NCI-H146 treated with DMSO at 0.1 percent for 48 hours (cell line): ENCODE data around the gene IP6K1.
"Not testable (repeated sequence)": the region's sequence is repeated elsewhere in the genome, so short reads cannot be mapped to it uniquely, and the experiment has no call there.

Experiments
- DNase-seq: peaks from one replicate; lab custom pipeline; 2025; ENCODE audit not compliant: unreplicated experiment; lab: John Stamatoyannopoulos, UW

The IP6K1 gene

DNA sequence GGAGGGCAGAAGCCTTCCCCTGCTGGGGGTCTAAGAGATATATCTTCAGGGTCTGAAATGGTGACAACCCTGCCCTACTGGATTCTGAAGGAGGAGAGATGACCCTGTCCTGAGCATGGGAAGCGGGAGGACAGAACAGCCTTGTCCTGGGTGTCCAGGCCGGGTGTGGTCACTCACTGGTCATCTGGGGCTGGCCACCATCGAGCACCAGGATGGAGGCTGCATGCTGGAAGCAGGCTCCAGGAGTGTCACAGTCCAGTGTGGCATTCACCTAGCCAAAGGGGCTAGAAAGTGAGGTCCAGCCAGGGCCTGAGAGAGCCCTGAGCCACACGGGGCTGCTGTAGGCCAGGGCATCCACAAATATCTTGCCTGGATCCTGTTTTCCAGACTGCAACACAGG, 8.1 kb upstream of the IP6K1 start:
- no peak for DNase-seq

- DNase-seq = no peak
Observed at GRCh38 chr3:49793486-49794085, 7.2 kb upstream of the IP6K1 start.

- DNase-seq = no peak
Observed at GRCh38 chr3:49792371-49793150, 6.2 kb upstream of the IP6K1 start.

DNA sequence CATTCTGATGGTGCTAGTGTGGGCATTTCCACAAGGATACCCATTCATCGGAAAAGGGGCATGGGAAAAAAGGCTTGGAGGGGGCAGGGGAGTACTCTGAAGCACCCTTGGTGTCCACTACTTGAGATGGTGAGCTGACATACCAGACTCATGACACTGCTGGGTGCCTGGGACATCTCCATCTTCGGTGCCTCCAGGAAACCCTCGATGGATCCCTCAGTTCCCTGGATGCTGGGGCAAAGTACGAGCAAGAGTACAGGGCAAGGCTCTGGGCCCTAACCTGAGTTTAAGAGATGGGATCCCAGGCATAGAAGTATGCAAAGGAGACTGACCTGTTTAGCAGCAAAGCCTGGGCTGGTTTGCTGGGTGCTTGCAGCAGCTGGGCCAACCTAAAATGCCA, 5.2 kb upstream of the IP6K1 start:
- DNase-seq = no peak

DNA sequence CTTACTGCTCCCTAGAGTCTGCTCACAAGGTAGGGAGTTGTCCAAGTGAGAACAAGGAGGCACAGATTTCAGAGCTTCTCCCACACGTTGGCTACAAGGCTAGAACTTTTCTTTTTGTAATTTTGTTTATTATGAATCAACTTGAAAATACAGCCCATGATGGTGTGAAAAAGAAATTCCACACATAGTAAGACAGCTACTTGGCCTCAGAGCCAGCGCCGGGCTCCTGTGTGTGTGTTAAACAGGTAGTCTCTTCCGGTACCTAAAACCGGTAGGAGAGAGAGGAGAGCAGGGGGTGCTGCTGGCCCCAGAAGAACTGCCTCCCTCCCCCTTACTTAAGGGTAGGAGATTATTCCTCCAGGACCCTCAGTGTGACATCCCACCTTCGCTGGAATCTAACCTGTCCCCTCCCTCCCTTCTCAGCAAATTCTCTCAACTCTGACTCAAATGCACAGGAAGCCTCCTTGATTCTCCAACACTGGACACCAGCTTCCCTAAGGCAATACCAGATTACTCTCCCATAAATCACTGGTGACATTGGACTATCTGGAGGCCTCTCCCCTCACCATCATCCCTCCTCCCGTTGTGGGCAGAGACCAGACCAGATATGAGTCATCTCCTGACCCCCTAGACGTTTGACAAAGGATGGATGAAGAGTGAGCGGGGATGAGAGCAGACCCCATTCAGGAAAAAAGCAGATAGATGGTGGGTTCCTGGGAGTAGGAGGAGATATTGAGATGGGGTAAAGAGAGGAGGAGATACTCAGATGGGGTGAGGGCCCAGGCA, 4.5 kb upstream of the IP6K1 start:
- no peak for DNase-seq

DNA sequence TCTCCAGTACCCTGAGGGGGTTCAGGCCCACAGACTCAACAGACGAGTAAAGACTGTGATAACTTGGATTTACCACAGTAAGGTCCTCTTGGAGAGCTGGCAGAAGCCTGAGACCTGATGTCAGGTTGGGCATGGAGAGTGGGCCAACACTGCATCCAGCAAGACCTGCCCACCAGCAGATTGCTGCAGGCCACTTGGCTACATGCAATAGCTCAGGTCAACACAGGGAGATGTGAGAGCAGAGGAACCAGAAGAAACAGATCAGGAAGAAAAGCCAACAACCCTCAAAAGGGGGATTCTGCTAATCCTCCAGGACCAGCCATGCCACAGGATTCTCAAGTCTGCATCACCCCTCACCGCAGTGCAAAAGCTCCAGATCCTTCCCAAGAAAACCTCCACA, 1.7 kb upstream of the IP6K1 start:
- no peak for DNase-seq

DNA sequence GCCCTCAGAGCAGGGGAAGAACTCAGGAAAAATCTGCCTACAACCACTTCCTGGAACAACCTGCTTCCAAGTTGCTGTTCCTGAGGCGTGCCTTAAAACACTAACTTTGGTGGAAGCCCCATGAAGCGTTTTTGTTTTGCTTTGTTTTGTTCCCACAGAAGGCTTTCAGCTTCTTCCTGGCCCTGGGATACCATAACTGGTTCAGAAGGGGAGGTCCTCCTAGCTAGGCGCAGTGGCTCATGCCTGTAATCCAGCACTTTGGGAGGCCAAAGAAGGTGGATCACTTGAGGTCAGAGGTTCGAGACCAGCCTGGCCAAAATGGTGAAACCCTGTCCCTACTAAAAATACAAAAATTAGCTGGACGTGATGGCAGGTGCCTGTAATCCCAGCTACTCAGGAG, 1.2 kb upstream of the IP6K1 start:
- no peak for DNase-seq

DNA sequence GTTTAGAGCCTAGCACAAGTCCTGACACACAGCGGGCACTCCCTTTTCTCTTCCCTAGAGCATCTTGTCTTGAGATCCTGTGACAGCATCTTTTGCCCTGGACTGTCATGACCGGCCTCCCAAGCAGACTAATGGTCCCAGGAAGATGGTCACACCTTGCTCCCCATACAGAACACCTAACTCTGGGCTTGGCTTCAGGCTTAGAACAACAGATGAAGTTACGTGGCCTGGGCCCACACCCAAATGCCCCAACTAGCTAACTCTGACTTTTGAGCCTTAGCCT, 781 bp upstream of the IP6K1 start:
- no peak for DNase-seq

GRCh38 chr3:49785565-49786356, 581 bp downstream of the IP6K1 start:
- DNase-seq = no peak

DNA sequence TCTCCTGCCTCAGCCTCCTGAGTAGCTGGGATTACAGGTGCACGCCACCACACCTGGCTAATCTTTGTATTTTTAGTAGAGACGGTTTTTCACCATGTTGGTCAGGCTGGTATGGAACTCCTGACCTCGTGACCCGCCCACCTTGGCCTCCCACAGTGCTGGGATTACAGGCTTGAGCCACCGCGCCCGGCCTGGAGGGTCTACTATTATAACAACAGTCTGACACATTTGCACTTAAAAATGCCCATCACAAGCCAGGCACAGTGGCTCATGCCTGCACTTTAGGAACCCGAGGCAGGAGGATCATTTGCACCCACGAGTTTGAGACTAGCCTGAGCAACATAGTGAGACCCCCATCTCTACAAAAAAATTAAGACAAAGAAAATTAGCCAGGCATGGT, 4.1 kb downstream of the IP6K1 start:
- DNase-seq = not testable (repeated sequence)

DNA sequence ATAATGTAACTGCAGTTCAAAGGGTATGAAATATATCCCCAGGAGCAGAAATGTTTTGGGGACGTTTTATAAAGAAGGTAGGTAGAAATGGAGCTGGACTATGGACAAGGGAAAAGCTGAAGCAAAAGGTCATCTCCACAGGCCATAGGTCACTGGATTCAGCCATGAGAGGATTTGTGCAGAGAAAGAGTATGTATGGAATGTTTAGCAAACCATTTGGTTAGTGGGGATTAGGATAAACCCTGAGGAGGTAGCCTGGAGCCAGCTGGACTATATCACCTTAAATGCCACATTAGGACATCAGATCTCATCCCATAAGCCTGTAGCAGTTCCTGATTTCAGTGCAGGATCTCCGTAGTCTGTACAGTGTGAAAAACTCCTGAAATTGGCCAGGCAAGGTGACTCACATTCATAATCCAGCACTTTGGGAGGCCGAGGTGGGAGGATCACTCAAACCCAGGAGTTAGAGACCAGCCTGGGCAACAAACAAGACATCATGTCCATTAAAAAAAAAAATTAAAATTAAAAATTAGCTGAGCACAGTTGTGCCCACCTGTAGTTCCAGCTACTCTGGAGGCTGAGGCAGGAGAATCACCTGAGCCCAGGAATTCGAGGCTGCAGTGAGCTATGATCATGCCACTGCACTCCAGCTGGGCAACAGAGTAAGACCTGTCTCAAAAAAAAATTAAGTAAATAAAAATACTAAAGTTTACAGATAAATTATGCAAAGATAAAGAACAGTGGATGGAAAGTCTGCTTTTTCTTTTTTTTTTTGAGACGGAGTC, 4.7 kb downstream of the IP6K1 start:
- DNase-seq = no peak

DNA sequence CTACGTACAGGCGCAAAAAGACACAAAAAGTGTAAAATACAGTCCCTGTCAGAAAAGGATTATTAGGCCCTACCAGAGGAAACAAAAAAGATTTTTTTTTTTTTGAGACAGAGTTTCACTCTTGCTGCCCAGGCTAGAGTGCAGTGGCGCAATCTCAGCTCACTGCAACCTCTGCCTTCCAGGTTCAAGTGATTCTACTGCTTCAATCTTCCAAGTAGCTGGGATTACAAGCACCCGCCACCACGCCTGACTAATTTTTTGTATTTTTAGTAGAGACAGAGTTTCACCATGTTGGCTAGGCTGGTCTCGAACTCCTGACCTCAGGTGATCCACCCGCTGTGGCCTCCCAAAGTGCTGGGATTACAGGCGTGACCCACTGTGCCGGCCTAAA, 5.4 kb downstream of the IP6K1 start:
- DNase-seq = not testable (repeated sequence)

DNA sequence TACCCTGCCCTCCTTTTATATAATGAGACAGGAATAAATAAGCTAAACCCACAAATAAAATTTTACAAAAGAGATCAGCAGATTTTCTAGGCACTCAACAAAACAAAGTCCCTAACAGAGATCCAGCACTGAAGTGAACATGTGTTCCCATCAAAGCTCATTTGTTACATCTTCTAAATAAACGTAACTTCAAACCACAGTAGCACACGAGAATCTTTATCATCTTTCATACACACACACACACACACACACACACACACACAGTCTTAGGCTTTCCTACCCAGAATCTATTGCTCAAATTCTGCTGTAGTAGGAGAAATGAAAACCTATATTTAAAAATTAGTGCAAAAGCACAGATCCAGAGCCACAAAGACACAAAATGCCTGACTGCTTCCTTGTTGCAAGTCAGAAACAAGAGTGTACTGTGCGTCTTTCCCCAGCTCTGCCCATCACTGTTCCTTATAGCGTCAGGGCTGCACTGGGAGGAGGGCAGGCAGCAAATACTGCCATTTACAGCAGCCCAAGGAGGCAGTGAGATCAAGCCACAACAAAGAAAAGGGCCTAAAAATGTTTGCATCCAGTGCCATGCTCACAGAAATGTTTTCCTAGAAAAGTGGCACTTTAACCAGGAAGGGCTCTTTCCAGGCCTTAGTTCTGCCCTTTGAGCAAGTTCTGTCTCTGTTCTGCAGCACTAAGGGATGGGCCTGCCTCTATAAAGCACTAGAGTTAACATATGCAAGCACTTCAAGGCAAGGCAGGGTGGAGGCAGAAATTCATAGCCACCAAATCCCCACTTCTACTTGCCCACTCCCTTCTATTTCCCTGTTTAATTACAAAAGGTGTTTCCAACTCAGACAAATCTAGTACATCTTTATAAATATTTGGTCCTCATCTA, 6.0 kb downstream of the IP6K1 start:
- no peak for DNase-seq

DNA sequence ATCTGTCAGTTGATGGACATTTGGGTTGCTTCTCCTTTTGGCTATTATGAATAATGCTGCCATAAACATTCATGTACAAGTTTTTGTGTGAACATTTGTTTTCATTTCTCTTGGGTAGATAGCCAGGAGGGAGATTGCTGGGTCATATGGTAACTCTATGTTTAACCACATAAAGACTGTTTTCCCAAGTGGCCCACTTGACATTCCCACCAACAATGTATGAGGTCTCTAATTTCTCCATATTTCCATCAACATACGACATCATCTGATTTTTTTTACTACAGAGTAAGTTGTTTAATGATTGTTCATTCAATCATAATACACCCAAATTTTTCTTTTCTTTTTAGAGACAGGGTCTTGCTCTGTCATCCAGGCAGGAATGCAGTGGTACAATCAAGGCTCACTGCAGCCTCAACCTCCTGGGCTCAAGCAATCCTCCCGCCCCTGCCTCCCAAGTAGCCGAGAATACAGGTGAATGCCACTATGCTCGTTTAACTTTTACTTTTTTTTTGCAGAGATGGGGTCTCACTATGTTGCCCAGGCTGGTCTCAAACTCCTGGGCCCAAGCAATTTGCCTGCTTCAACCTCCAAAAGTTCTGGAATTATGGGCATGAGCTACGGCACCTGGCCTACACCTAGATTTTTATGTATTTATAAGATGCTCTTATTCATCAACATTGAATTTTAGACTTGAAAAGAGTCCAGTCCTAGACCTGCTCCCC, 6.8 kb downstream of the IP6K1 start:
- DNase-seq = no peak

- not testable (repeated sequence) for DNase-seq
Observed at GRCh38 chr3:49776101-49776500, 10.2 kb downstream of the IP6K1 start.

- no peak for DNase-seq
Observed at GRCh38 chr3:49775538-49775937, 10.8 kb downstream of the IP6K1 start.

DNA sequence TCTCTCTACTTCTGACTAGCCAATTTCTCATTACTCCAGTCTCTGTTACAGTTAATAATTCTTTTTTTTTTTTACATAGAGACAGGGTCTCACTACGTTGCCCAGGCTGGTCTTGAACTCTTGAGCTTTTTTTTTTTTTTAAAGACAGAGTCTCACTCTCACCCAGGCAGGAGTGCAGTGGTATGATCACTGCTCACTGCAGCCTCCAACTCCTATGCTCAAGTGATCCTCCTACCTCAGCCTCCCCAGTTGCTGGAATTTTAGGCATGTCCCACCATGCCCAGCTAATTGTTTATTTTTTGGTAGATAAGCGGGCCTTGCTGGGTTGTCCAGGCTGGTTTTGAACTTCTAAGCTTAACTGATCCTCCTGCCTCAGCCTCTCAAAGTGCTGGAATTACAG, 13.6 kb downstream of the IP6K1 start:
- no peak for DNase-seq

- DNase-seq = no peak
Observed at GRCh38 chr3:49771340-49771938, 14.9 kb downstream of the IP6K1 start.

DNA sequence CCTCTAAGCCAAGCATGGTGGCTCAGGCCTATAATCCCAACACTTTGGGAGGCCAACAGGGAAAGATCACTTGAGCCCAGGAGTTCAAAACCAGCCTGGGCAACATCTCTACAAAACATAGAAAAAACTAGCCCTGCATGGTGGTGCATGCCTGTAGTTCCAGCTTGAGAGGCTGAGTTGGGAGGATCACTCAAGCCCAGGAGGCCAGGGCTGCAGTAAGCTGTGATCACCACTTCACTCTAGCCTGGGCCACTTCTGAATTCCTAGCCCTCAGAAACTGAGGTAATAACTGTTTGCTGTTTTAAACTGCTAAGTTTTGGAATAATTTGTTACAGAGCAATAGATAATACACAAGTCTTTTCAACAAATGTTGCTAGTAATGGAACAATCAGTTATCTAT, 16.4 kb downstream of the IP6K1 start:
- no peak for DNase-seq
